ENCODE results near the gene ASRGL1.

Gene ASRGL1

DNA sequence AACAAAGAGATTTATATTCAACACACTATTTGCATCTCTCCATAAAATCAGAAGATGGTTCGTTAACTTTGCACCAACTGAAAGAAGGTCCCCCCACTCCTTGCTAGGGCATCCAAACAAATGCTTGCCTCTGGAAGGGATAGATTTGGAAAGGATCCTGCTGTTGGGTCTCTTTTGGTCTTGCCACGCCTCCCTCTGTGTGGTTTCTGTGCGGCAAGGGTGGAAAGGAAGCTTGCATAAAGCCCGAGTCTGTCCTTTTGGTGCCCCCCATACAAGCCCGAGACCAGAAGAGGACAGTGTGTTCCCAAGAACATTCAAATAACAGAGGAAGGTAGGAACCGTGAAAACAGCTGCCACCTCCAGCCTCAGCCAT lies 96.6 kb downstream of the ASRGL1 start:
- H3F3A ChIP-seq (ENCODE audit: insufficient read depth, low read length): peaks cover 4% of the 10 kb centered on the region; the same call in 1 of the 2 replicates
- TF ChIP-seq EZH2phosphoT487 (IDR thresholded peaks at IDR 0.05; ENCODE audit: low read length) (no peak), EZH2 (optimal IDR thresholded peaks at IDR 0.05; ENCODE audit: low read depth, low read length) (no peak)
- TF ChIP-seq, protein P1, sequence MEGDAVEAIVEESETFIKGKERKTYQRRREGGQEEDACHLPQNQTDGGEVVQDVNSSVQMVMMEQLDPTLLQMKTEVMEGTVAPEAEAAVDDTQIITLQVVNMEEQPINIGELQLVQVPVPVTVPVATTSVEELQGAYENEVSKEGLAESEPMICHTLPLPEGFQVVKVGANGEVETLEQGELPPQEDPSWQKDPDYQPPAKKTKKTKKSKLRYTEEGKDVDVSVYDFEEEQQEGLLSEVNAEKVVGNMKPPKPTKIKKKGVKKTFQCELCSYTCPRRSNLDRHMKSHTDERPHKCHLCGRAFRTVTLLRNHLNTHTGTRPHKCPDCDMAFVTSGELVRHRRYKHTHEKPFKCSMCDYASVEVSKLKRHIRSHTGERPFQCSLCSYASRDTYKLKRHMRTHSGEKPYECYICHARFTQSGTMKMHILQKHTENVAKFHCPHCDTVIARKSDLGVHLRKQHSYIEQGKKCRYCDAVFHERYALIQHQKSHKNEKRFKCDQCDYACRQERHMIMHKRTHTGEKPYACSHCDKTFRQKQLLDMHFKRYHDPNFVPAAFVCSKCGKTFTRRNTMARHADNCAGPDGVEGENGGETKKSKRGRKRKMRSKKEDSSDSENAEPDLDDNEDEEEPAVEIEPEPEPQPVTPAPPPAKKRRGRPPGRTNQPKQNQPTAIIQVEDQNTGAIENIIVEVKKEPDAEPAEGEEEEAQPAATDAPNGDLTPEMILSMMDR (IDR thresholded peaks at IDR 0.05; ENCODE audit: low read length): no peak
- H3K4me2 ChIP-seq (ENCODE audit: low read depth, low read length): no peak overlapping the region
- 0 out of 2 replicates have a peak, but pooled peaks cover 4% of the 10 kb centered on the region for H3K4me1 ChIP-seq (ENCODE audit: low read length)
- H3K36me3 ChIP-seq (replicated peaks; ENCODE audit: insufficient read depth, low read length): no peaks in the 10 kb centered on the region
- no peak overlapping the region for H2AFZ ChIP-seq (ENCODE audit: low read length)
- no peak overlapping the region for H3K27ac ChIP-seq (ENCODE audit: low read length)
- no peak overlapping the region for H3K9ac ChIP-seq (ENCODE audit: low read length)
- no peak overlapping the region for H3K4me3 ChIP-seq (ENCODE audit: low read length)
- H4K20me1 ChIP-seq (ENCODE audit: insufficient read depth, low read length): no peaks in the 10 kb centered on the region
- no peaks in the 10 kb centered on the region for H3K79me2 ChIP-seq (ENCODE audit: low read length)
- no peaks in the 10 kb centered on the region for H3K9me3 ChIP-seq (replicated peaks; ENCODE audit: insufficient read depth, low read length)
- no peak for DNase-seq
- H3K27me3 ChIP-seq (replicated peaks; ENCODE audit: insufficient read depth, low read length): no peaks in the 10 kb centered on the region
- H3K9me2 ChIP-seq (replicated peaks; ENCODE audit: insufficient read depth, low read length): no peaks in the 10 kb centered on the region

DNA sequence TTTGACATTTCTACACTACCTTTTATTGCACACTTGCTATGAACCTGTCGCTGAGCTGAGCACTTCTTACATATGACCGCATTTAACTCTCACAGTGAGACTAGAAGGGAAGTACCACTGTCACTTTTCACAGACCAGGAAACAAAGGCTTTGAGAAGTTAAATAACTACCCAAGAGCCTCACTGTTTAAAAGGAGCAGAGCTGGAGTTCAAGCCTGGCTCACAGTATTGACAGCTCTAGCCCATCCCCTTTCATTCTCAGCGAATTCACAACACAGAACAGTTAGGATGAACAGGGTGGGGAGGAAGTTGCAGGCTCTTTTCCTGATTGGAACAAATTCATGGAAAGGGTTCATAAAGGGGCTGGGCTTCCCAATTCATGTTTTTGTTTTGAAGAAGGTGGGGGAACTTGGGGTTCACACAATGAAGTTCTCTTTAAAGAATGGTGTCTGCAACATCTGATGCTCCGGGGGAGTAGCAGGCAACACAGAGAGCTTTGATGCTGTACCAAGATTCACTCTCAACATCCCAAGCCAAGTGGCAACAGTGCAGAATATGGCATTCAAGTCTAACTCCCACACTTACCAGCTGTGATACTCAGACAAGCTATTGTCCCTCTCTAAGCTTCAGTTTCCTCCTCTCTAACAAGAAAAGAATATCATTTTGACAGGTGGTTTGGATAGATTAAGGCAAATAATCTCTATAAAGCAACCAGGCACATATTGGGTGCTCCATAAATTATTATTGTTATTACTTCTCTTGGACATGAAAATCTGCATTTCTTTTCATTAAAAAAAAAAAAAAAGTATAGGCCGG lies 98.8 kb downstream of the ASRGL1 start:
- no peaks in the 10 kb centered on the region for H3K36me3 ChIP-seq (replicated peaks; ENCODE audit: insufficient read depth, low read length)
- no peak overlapping the region for H3K4me2 ChIP-seq (ENCODE audit: low read depth, low read length)
- no peaks in the 10 kb centered on the region for H3K9me3 ChIP-seq (replicated peaks; ENCODE audit: insufficient read depth, low read length)
- DNase-seq: peak; percentile 62
- H3K27ac ChIP-seq (ENCODE audit: low read length): no peak overlapping the region
- TF ChIP-seq EZH2phosphoT487 (IDR thresholded peaks at IDR 0.05; ENCODE audit: low read length): no peak
- TF ChIP-seq, protein P1 (IDR thresholded peaks at IDR 0.05; ENCODE audit: low read length): no peak
- no peak for TF ChIP-seq EZH2 (optimal IDR thresholded peaks at IDR 0.05; ENCODE audit: low read depth, low read length)
- no peaks in the 10 kb centered on the region for H3K79me2 ChIP-seq (ENCODE audit: low read length)
- peaks cover 4% of the 10 kb centered on the region; the same call in 1 of the 2 replicates for H3F3A ChIP-seq (ENCODE audit: insufficient read depth, low read length)
- no peaks in the 10 kb centered on the region for H3K27me3 ChIP-seq (replicated peaks; ENCODE audit: insufficient read depth, low read length)
- no peaks in the 10 kb centered on the region for H4K20me1 ChIP-seq (ENCODE audit: insufficient read depth, low read length)
- H3K9me2 ChIP-seq (replicated peaks; ENCODE audit: insufficient read depth, low read length): no peaks in the 10 kb centered on the region
- no peak overlapping the region for H3K4me3 ChIP-seq (ENCODE audit: low read length)
- 0 out of 2 replicates have a peak, but pooled peaks cover 4% of the 10 kb centered on the region for H3K4me1 ChIP-seq (ENCODE audit: low read length)
- H3K9ac ChIP-seq (ENCODE audit: low read length): no peak overlapping the region
- H2AFZ ChIP-seq (ENCODE audit: low read length): no peak overlapping the region

DNA sequence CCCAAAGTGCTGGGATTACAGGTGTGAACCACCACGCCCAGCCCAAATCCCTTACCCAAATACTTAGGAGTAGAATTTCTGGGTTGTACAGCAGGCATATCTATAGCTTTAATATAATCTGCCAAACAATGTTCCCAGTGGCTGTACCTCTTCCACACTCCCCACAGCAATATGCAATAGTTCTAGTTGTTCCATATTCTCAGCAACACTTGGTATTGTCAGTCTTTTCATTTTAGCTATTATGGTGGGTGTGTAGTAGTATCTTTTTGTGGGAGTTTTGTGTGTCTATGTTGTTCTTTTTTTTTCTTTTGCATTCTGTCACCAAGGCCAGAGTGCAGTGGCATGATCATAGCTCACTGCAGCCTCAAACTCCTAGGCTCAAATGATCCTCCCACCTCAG lies 100.4 kb downstream of the ASRGL1 start:
- Histone ChIP-seq H3K9me3 (replicated peaks; ENCODE audit: insufficient read depth, low read length) (no peaks in the 10 kb centered on the region), H4K20me1 (ENCODE audit: insufficient read depth, low read length) (no peaks in the 10 kb centered on the region), H3K9ac (ENCODE audit: low read length) (no peak overlapping the region), H3K36me3 (replicated peaks; ENCODE audit: insufficient read depth, low read length) (no peaks in the 10 kb centered on the region), H3K79me2 (ENCODE audit: low read length) (no peaks in the 10 kb centered on the region), H3K4me1 (ENCODE audit: low read length) (0 out of 2 replicates have a peak, but pooled peaks cover 4% of the 10 kb centered on the region), H3K27ac (ENCODE audit: low read length) (no peak overlapping the region), H3K9me2 (replicated peaks; ENCODE audit: insufficient read depth, low read length) (no peaks in the 10 kb centered on the region), H3F3A (ENCODE audit: insufficient read depth, low read length) (peaks cover 4% of the 10 kb centered on the region; the same call in 1 of the 2 replicates), H3K4me3 (ENCODE audit: low read length) (no peak overlapping the region), H3K4me2 (ENCODE audit: low read depth, low read length) (no peak overlapping the region), H3K27me3 (replicated peaks; ENCODE audit: insufficient read depth, low read length) (no peaks in the 10 kb centered on the region), H2AFZ (ENCODE audit: low read length) (no peak overlapping the region)
- no peak for DNase-seq
- TF ChIP-seq, protein P1 (IDR thresholded peaks at IDR 0.05; ENCODE audit: low read length): no peak
- no peak for TF ChIP-seq EZH2 (optimal IDR thresholded peaks at IDR 0.05; ENCODE audit: low read depth, low read length)
- no peak for TF ChIP-seq EZH2phosphoT487 (IDR thresholded peaks at IDR 0.05; ENCODE audit: low read length)

Measured in MM.1S (cell line).